Stomach (tissue), 9 donors: Measurements from ENCODE around the gene TXNIP. TPM values are rescaled to one million over a fixed set of nuclear protein-coding genes. Genes with fewer than 3 reads are reported as not detected.

Source experiments
- DNase-seq, 2 donors: peaks; one replicate each; pipeline versions ENCODE4 v3.0.0 to v3.0.0-alpha.2; 2013 to 2019
- H3K27ac ChIP-seq, 5 donors: fragments of 200-600 bp in 4 of 5; sonication (generic) in 4 of 5; one replicate each; pipeline ENCODE4 v1.5.1; 2013 to 2019; ENCODE audit warnings: mild to moderate bottlenecking in 1 of 5, moderate library complexity in 1 of 5
- H3K27me3 ChIP-seq, 3 donors: fragments of 200-600 bp; sonication (generic); one replicate each; pipeline ENCODE4 v1.5.1; 2017 to 2019; ENCODE audit warnings: mixed run types in 1 of 3
- H3K36me3 ChIP-seq, 4 donors: fragments of 200-600 bp; sonication (generic); 1 replicate in 3 of 4; 2 replicates in 1 of 4; pipeline ENCODE4 v1.5.1; 2016 to 2019
- H3K4me1 ChIP-seq, 4 donors: fragments of 200-600 bp; sonication (generic); one replicate each; pipeline ENCODE4 v1.5.1; 2016 to 2019
- H3K4me3 ChIP-seq, 4 donors: fragments of 200-600 bp; sonication (generic) in 3 of 4; one replicate each; pipeline ENCODE4 v1.5.1; 2016 to 2019; ENCODE audit warnings: mild to moderate bottlenecking in 1 of 4
- H3K9me3 ChIP-seq, 4 donors: fragments of 200-600 bp; sonication (generic); one replicate each; pipeline ENCODE4 v1.5.1; 2016 to 2019
- EP300 ChIP-seq: sonication (generic); formaldehyde crosslinking; IDR thresholded peaks from one replicate; pipeline ENCODE4 v1.6.1; 2017; ENCODE audit warnings: antibody characterized with exemption
- POLR2A ChIP-seq, 4 donors: fragments of 450-650 bp; IDR thresholded peaks; one replicate each; pipeline ENCODE4 v1.6.1; 2016; ENCODE audit warnings: antibody characterized with exemption in 4 of 4, control low read depth in 2 of 4, mild to moderate bottlenecking in 1 of 4, moderate library complexity in 1 of 4
- POLR2AphosphoS5 ChIP-seq, 3 donors: sonication (generic); formaldehyde crosslinking; IDR thresholded peaks; one replicate each; pipeline ENCODE4 v1.6.1; 2016; ENCODE audit warnings: antibody characterized with exemption in 3 of 3
- WGBS, 5 donors: extraction: QIAGEN DNeasy Blood & Tissue Kit in 3 of 5; methylation state at CpG; one replicate each; pipeline versions ENCODE4 v1.1.5 to v1.1.7; 2013 to 2018; 5-methylcytosine and 5-hydroxymethylcytosine counted together
- intact Hi-C: fragments of 100-400 bp; cut with DNase I; formaldehyde crosslinking; loops from one replicate; pipeline ENCODE4 v1.15.1; 2023; ENCODE audit warnings: low total_unique reads
- polyA plus RNA-seq, 3 donors: library from polyadenylated mRNA; stranded (reverse); fragments of 200-250 nt; gene quantifications; one replicate each; pipeline ENCODE4 v1.2.3, GENCODE V29; 2013
- total RNA-seq, 5 donors: library from RNA; depleted of rRNA; stranded (reverse); fragments of >200 nt; gene quantifications; one replicate each; pipeline versions ENCODE4 v1.1.0 to v1.2.3, GENCODE V29; 2014 to 2016
- TF ChIP-seq, protein P1 (sequence below), 7 experiments: fragments of 450-650 bp in 4 of 7; fragments of 200-600 bp in 3 of 7; sonication (generic) in 3 of 7; IDR thresholded peaks; one replicate each; pipeline ENCODE4 v1.5.1; 2016 to 2019; ENCODE audit warnings: antibody characterized with exemption in 7 of 7, control low read depth in 2 of 7, mild to moderate bottlenecking in 1 of 7
- donor health status: healthy with polysubstance abuse.
- donor health status: Bipolar disorder and iron deficiency.
- donor health status: healthy.

Gene TXNIP
- total and polyA plus RNA-seq, 8 donors: 204 to 3,386 (median 622) TPM

DNA sequence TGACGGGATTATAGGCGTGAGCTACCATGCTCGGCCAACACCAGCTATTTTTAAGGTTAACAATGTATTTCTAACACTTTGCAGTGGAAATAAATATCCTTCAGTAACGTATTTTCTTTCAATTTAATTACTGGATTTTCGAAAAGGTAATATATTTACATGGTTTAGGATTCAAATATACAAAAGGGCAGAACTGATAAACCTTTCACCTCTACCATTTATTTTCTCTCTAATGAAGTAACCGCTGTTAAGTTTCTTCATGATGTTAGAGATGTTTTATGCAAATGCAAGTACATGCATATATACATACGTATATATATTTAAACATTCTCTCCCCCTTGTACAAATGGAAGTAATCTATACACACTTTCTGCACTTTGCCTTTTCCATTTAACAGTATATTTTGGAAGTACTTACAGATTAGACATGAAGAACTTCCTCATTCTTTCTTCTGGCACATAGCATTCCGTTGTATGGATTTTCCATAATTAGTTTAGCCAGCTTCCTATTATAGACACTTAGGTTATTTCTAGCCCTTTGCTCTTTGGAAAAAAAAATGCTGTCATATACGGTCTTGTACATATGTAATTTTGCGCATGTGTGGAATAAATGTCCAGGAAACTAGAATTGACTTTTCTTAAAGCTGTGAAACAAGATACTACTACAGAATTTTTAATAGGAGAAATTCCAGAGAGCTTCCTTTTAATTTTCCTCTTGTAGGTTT lies 40.0 kb upstream of the TXNIP start:
- 2 to 6% (median 5%) methylated on average over 10 of the region's 10 CpGs for WGBS, 5 donors
- H3K4me3 ChIP-seq: peak overlapping the region; percentile 55 to 70 (median 60)
- no peak for DNase-seq
- H3K36me3 ChIP-seq: no peaks in the 10 kb centered on the region
- peaks cover 13 to 47% (median 28%) of the 10 kb centered on the region in 4 donors for H3K4me1 ChIP-seq
- peak overlapping the region; percentile 54 to 97 (median 92) for H3K27ac ChIP-seq
- intact Hi-C loops: no loop called here
- no peaks in the 10 kb centered on the region for H3K9me3 ChIP-seq
- H3K27me3 ChIP-seq: no peaks in the 10 kb centered on the region
- TF ChIP-seq, protein P1, sequence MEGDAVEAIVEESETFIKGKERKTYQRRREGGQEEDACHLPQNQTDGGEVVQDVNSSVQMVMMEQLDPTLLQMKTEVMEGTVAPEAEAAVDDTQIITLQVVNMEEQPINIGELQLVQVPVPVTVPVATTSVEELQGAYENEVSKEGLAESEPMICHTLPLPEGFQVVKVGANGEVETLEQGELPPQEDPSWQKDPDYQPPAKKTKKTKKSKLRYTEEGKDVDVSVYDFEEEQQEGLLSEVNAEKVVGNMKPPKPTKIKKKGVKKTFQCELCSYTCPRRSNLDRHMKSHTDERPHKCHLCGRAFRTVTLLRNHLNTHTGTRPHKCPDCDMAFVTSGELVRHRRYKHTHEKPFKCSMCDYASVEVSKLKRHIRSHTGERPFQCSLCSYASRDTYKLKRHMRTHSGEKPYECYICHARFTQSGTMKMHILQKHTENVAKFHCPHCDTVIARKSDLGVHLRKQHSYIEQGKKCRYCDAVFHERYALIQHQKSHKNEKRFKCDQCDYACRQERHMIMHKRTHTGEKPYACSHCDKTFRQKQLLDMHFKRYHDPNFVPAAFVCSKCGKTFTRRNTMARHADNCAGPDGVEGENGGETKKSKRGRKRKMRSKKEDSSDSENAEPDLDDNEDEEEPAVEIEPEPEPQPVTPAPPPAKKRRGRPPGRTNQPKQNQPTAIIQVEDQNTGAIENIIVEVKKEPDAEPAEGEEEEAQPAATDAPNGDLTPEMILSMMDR (IDR thresholded peaks at IDR 0.05): no peak
- TF ChIP-seq POLR2AphosphoS5 (IDR thresholded peaks at IDR 0.05): no peak
- TF ChIP-seq POLR2A (IDR thresholded peaks at IDR 0.05): no peak
- no peak for TF ChIP-seq EP300

DNA sequence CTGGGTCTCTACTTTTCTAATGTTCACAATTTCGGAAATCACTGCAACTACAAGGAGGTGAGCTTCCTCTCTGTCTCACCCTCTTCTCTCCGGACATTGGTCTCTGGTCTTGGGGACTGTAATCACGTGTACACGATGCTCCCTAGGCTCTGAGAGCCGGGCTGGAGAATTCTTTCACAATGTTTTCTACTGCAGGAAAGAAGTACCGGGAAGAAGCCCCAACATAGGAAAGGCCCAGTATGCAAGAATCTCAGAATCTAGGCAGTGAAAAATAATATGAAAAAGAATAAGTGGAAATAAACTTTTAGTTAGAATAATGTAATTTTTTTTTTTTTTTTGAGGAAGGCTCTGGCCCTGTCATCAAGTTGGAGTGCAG lies 38.7 kb upstream of the TXNIP start:
- no peak for TF ChIP-seq POLR2AphosphoS5 (IDR thresholded peaks at IDR 0.05)
- no peak for TF ChIP-seq POLR2A (IDR thresholded peaks at IDR 0.05)
- TF ChIP-seq, protein P1 (IDR thresholded peaks at IDR 0.05): no peak
- TF ChIP-seq EP300: no peak
- DNase-seq: no peak
- WGBS, 5 donors: 32 to 47% (median 42%) methylated on average over 6 of the region's 6 CpGs
- Histone ChIP-seq H3K4me3 (peak overlapping the region; percentile 3 to 70 (median 60)), H3K27ac (peak overlapping the region in 3 of 5 donors; percentile 4 to 97 (median 92)), H3K9me3 (no peaks in the 10 kb centered on the region), H3K27me3 (no peaks in the 10 kb centered on the region), H3K4me1 (peaks cover 13 to 45% (median 27%) of the 10 kb centered on the region in 4 donors), H3K36me3 (no peaks in the 10 kb centered on the region)
- intact Hi-C loops: no loop called here

- TF ChIP-seq EP300: no peak
- TF ChIP-seq POLR2A (IDR thresholded peaks at IDR 0.05): no peak
- TF ChIP-seq, protein P1 (IDR thresholded peaks at IDR 0.05): peak in 4 of 7 experiments; percentile 38 to 56 (median 46)
- 40 to 55% (median 49%) methylated on average over 6 of the region's 6 CpGs for WGBS, 5 donors
- no peak overlapping the region for H3K27ac ChIP-seq
- H3K27me3 ChIP-seq: no peaks in the 10 kb centered on the region
- peak in 1 of 2 donors; percentile 67 for DNase-seq
- H3K4me1 ChIP-seq: peaks cover 13 to 28% (median 16%) of the 10 kb centered on the region in 4 donors
- no peaks in the 10 kb centered on the region for H3K9me3 ChIP-seq
- H3K4me3 ChIP-seq: no peak overlapping the region
- H3K36me3 ChIP-seq: no peaks in the 10 kb centered on the region
- intact Hi-C loops: no loop called here
These were observed 36.3 kb upstream of the TXNIP start for GRCh38 chr1:146032631-146033219.

- intact Hi-C loops: no loop called here
- TF ChIP-seq POLR2AphosphoS5 (IDR thresholded peaks at IDR 0.05) (no peak), POLR2A (IDR thresholded peaks at IDR 0.05) (no peak), EP300 (no peak)
- TF ChIP-seq, protein P1 (IDR thresholded peaks at IDR 0.05): no peak
- Histone ChIP-seq H3K9me3 (no peaks in the 10 kb centered on the region), H3K27me3 (no peaks in the 10 kb centered on the region), H3K27ac (no peak overlapping the region), H3K4me3 (no peak overlapping the region), H3K4me1 (peaks cover 2 to 16% (median 10%) of the 10 kb centered on the region in 4 donors), H3K36me3 (no peaks in the 10 kb centered on the region)
- DNase-seq: no peak
These were observed 35.1 kb upstream of the TXNIP start for GRCh38 chr1:146031476-146031875.
